Kidney (tissue), 14 donors: Measurements from ENCODE around the gene CTNNBL1. TPM values are rescaled to one million over a fixed set of nuclear protein-coding genes. Genes with fewer than 3 reads are reported as not detected.

Experiments used
- DNase-seq, 5 donors: peaks; one replicate each; pipeline ENCODE4 v3.0.0-alpha.2; 2013 to 2020
- FAIRE-seq: peaks from 2 replicates; lab custom pipeline; 2012; peaks lifted over from hg19 to GRCh38; lab: Jason Lieb, UNC
- H3K27ac ChIP-seq, 2 donors: one replicate each; pipeline ENCODE4 v1.7.0; 2013; ENCODE audit warnings: low read depth in 2 of 2, low read length in 2 of 2, inconsistent platforms in 1 of 2
- H3K27me3 ChIP-seq: one replicate; pipeline ENCODE4 v1.7.1; 2013; ENCODE audit warnings: low read length, inconsistent platforms; ENCODE audit not compliant: control insufficient read depth, insufficient read depth
- H3K36me3 ChIP-seq, 3 donors: one replicate each; pipeline versions ENCODE4 v1.7.0 to v1.7.1; 2013; ENCODE audit warnings: low read length in 3 of 3, control low read depth in 1 of 3, inconsistent platforms in 1 of 3; ENCODE audit not compliant: insufficient read depth in 3 of 3, control insufficient read depth in 2 of 3
- H3K4me1 ChIP-seq, 3 donors: one replicate each; pipeline versions ENCODE4 v1.7.0 to v1.7.1; 2013; ENCODE audit warnings: low read length in 3 of 3, inconsistent platforms in 1 of 3, low read depth in 1 of 3; ENCODE audit not compliant: control insufficient read depth in 2 of 3, insufficient read depth in 2 of 3
- H3K4me3 ChIP-seq, 3 donors: one replicate each; pipeline versions ENCODE4 v1.7.0 to v1.8.1; 2013; ENCODE audit warnings: low read length in 3 of 3, control low read depth in 1 of 3, inconsistent platforms in 1 of 3
- H3K9ac ChIP-seq, 3 donors: one replicate each; pipeline versions ENCODE4 v1.7.0 to v1.7.1; 2013; ENCODE audit warnings: low read length in 3 of 3, control low read depth in 1 of 3, inconsistent platforms in 1 of 3
- H3K9me3 ChIP-seq, 3 donors: one replicate each; pipeline versions ENCODE4 v1.7.0 to v1.7.1; 2013; ENCODE audit warnings: low read length in 3 of 3, control low read depth in 1 of 3, inconsistent platforms in 1 of 3; ENCODE audit not compliant: control insufficient read depth in 2 of 3, insufficient read depth in 1 of 3
- intact Hi-C: fragments of 100-400 bp; cut with DNase I; formaldehyde crosslinking; loops from one replicate; pipeline ENCODE4 v1.11.1; 2022
- polyA plus RNA-seq: library from polyadenylated mRNA; stranded (reverse); fragments of 350-450 nt; fragmentation: Illumina TruSeq; extraction: RNeasy Lipid Tissue Mini Kit (QIAGEN cat#74804); gene quantifications from one replicate; pipeline ENCODE4 v1.2.3, GENCODE V29; 2014; ENCODE audit warnings: low read depth, low replicate concordance; ENCODE audit not compliant: insufficient read depth
- total RNA-seq: library from RNA; stranded (reverse); fragmentation: NEBNext Ultra II Directional; extraction: Animal tissue kit (Norgen Biotek cat#: 25700); gene quantifications from one replicate; pipeline ENCODE4 v1.2.1, GENCODE V29; 2021
- TF ChIP-seq, protein P1 (sequence below): IDR thresholded peaks from 3 replicates; pipeline ENCODE4 v1.5.1; 2012; ENCODE audit warnings: mild to moderate bottlenecking, moderate library complexity, borderline replicate concordance; ENCODE audit not compliant: insufficient read depth; ENCODE audit errors: extremely low read depth
- donor health status: control.
- donor health status: control.
- donor health status: control.
- donor health status: control.
- donor health status: control.
- donor health status: DM: yes; HTN: yes; CAD: no.
- donor health status: Normal renal cell carcinoma (clear cell type).

Gene CTNNBL1
- total and polyA plus RNA-seq, 2 donors from 2014 or later = 40.9 to 70.9 TPM

DNA sequence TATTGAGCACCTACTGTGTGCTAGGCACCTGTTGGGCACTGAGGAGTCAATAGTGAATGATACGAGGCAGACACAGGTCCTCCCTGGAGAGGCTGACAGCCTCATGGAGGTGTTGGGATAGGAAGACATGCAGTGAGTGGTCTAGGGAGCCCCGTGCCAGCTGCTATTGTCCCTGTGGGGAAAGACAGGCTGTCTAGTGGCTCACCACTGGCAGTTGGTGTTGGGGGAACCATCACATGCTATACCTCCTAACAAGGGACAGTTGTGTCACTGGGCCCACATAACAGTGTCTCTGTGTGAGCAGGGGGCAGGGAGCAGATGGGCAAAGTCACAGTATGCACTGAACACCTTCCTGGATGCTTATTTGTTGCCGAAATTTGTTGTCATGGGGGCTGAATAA is 45.9 kb upstream of the CTNNBL1 start:
- DNase-seq = no peak
- intact Hi-C loops = no loop called here
- Histone ChIP-seq H3K4me1 (no peaks in the 10 kb centered on the region), H3K4me3 (no peak overlapping the region), H3K9me3 (no peaks in the 10 kb centered on the region), H3K36me3 (no peaks in the 10 kb centered on the region), H3K9ac (no peak overlapping the region), H3K27ac (no peak overlapping the region), H3K27me3 (no peaks in the 10 kb centered on the region)
- no peak for FAIRE-seq
- TF ChIP-seq, protein P1, sequence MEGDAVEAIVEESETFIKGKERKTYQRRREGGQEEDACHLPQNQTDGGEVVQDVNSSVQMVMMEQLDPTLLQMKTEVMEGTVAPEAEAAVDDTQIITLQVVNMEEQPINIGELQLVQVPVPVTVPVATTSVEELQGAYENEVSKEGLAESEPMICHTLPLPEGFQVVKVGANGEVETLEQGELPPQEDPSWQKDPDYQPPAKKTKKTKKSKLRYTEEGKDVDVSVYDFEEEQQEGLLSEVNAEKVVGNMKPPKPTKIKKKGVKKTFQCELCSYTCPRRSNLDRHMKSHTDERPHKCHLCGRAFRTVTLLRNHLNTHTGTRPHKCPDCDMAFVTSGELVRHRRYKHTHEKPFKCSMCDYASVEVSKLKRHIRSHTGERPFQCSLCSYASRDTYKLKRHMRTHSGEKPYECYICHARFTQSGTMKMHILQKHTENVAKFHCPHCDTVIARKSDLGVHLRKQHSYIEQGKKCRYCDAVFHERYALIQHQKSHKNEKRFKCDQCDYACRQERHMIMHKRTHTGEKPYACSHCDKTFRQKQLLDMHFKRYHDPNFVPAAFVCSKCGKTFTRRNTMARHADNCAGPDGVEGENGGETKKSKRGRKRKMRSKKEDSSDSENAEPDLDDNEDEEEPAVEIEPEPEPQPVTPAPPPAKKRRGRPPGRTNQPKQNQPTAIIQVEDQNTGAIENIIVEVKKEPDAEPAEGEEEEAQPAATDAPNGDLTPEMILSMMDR = no peak

DNA sequence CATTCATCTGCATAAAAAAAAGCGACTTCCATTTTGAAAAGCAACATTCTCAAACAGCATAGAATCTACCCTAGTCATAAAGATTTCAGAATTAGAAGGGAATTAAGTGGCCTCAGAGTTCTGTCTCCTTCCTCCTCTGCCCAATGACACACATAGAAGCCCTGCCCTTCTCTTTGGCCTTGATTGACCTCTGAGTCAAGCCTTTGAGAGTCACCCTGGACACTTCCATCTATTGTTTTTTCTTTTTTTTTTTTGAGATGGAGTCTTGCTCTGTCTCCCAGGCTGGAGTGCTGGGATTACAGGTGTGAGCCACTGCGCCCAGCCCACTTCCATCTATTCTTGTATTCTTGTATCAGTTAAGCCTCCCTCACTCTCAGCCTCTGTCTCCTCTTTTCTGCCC is 44.8 kb upstream of the CTNNBL1 start:
- FAIRE-seq (no peak), DNase-seq (no peak)
- no peak overlapping the region for H3K4me3 ChIP-seq
- no peaks in the 10 kb centered on the region for H3K9me3 ChIP-seq
- intact Hi-C loops = no loop called here
- no peak overlapping the region for H3K9ac ChIP-seq
- no peak overlapping the region for H3K27ac ChIP-seq
- TF ChIP-seq, protein P1 = no peak
- H3K36me3 ChIP-seq = no peaks in the 10 kb centered on the region
- no peaks in the 10 kb centered on the region for H3K4me1 ChIP-seq
- H3K27me3 ChIP-seq = no peaks in the 10 kb centered on the region

GRCh38 chr20:37649676-37650370 is 44.0 kb upstream of the CTNNBL1 start:
- intact Hi-C loops = no loop called here
- no peak for FAIRE-seq
- Histone ChIP-seq H3K36me3 (no peaks in the 10 kb centered on the region), H3K27ac (no peak overlapping the region), H3K4me3 (no peak overlapping the region), H3K4me1 (no peaks in the 10 kb centered on the region), H3K9ac (no peak overlapping the region), H3K9me3 (no peaks in the 10 kb centered on the region), H3K27me3 (no peaks in the 10 kb centered on the region)
- TF ChIP-seq, protein P1 = no peak
- no peak for DNase-seq

- Histone ChIP-seq H3K9me3 (no peaks in the 10 kb centered on the region), H3K4me1 (no peaks in the 10 kb centered on the region), H3K36me3 (no peaks in the 10 kb centered on the region), H3K4me3 (no peak overlapping the region), H3K27me3 (no peaks in the 10 kb centered on the region), H3K9ac (no peak overlapping the region), H3K27ac (no peak overlapping the region)
- DNase-seq (no peak), FAIRE-seq (no peak)
- intact Hi-C loops = no loop called here
- TF ChIP-seq, protein P1 = no peak
Measured at GRCh38 chr20:37650661-37651060, 43.2 kb upstream of the CTNNBL1 start.
